H1 (cell line): ENCODE measurements around the gene TRABD2B. TPM values are rescaled to one million over a fixed set of nuclear protein-coding genes. Genes with fewer than 3 reads are reported as not detected.

Experiments used
- HDAC2 ChIP-seq, 2 experiments: fragments of 300-600 bp in 1 of 2; sonication (generic) in 1 of 2; IDR thresholded peaks; 2 replicates each; pipeline ENCODE4 v1.6.1; 2011 to 2012; ENCODE audit warnings: low read depth in 2 of 2, low read length in 2 of 2, mild to moderate bottlenecking in 2 of 2, moderate library complexity in 2 of 2, borderline replicate concordance in 1 of 2, inconsistent platforms in 1 of 2
- NANOG ChIP-seq: IDR thresholded peaks from 2 replicates; pipeline ENCODE4 v1.6.1; 2011; ENCODE audit warnings: low read length, low read depth, mild to moderate bottlenecking, inconsistent platforms; ENCODE audit not compliant: insufficient read depth, poor library complexity, severe bottlenecking
- RBBP5 ChIP-seq: IDR thresholded peaks from 2 replicates; pipeline ENCODE4 v1.7.1; 2012; ENCODE audit warnings: low read depth, mild to moderate bottlenecking, inconsistent platforms, low read length, moderate library complexity, borderline replicate concordance
- SIN3A ChIP-seq, 2 experiments: IDR thresholded peaks in 1 of 2; conservative IDR thresholded peaks in 1 of 2; 2 replicates each; pipeline ENCODE4 v1.6.1; 2011 to 2012; ENCODE audit warnings: low read length in 2 of 2, improper control_type of control experiment in 1 of 2, low read depth in 1 of 2, mild to moderate bottlenecking in 1 of 2
- TAF1 ChIP-seq: IDR thresholded peaks from 2 replicates; pipeline ENCODE4 v1.6.1; 2011; ENCODE audit warnings: mild to moderate bottlenecking, low read depth, low read length
- polyA plus RNA-seq, 7 experiments: library from polyadenylated mRNA; depleted of rRNA in 3 of 7; stranded (reverse) in 5 of 7; unstranded in 2 of 7; fragments of >200 nt in 5 of 7; fragments of 200-250 nt in 2 of 7; gene quantifications; 1 replicate in 5 of 7; 2 replicates in 1 of 7; 4 replicates in 1 of 7; pipeline versions ENCODE4 v1.2.1 to v1.2.3, GENCODE V29; 2011 to 2013; ENCODE audit warnings: missing spikeins in 2 of 7, mixed read lengths in 2 of 7
- total RNA-seq: library from RNA; stranded (reverse); fragmentation: NEBNext Ultra II Directional; extraction: Animal tissue kit (Norgen Biotek cat#: 25700); gene quantifications from 2 replicates; pipeline ENCODE4 v1.2.1, GENCODE V29; 2021

The TRABD2B gene
- total and polyA plus RNA-seq, 2 of the 8 experiments (the other 6 are each of a cell fraction or from before 2014, with no cell fraction given): 0.95 to 3.4 TPM

- TF ChIP-seq RBBP5 (no peak), NANOG (no peak), SIN3A (conservative IDR thresholded peaks at IDR 0.05 in 1 of 2, IDR thresholded peaks at IDR 0.05 in 1 of 2; ENCODE audit: low read depth in 1 of 2, low read length in 2 of 2) (no peak), HDAC2 (IDR thresholded peaks at IDR 0.05; ENCODE audit: borderline replicate concordance in 1 of 2, low read depth in 2 of 2, low read length in 2 of 2) (no peak), TAF1 (no peak)
These were observed 103.8 kb downstream of the TRABD2B start (continued) for GRCh38 chr1:47893412-47893811.
